Glutamatergic neuron (in vitro differentiated cells): ENCODE results near the gene CCR6. TPM values are rescaled to one million over a fixed set of nuclear protein-coding genes. Genes with fewer than 3 reads are reported as not detected.

ENCODE experiments used
- DNase-seq: peaks from one replicate; pipeline ENCODE4 v3.0.0; 2022
- H3K27ac Mint-ChIP-seq: one replicate; pipeline ENCODE4 v1.8.0; 2020; ENCODE audit warnings: mild to moderate bottlenecking, mixed read lengths, inconsistent platforms; ENCODE audit not compliant: unreplicated experiment
- H3K27me3 Mint-ChIP-seq: one replicate; pipeline ENCODE4 v1.8.0; 2020; ENCODE audit warnings: mild to moderate bottlenecking, moderate library complexity, mixed read lengths, inconsistent platforms; ENCODE audit not compliant: unreplicated experiment
- H3K36me3 Mint-ChIP-seq: one replicate; pipeline ENCODE4 v1.8.0; 2020; ENCODE audit warnings: mild to moderate bottlenecking, mixed read lengths, inconsistent platforms; ENCODE audit not compliant: unreplicated experiment
- H3K4me1 Mint-ChIP-seq: one replicate; pipeline ENCODE4 v1.8.0; 2020; ENCODE audit warnings: mild to moderate bottlenecking, low read depth, mixed read lengths, inconsistent platforms; ENCODE audit not compliant: unreplicated experiment
- H3K4me3 Mint-ChIP-seq: one replicate; pipeline ENCODE4 v1.8.0; 2020; ENCODE audit warnings: mild to moderate bottlenecking, mixed read lengths, inconsistent platforms; ENCODE audit not compliant: unreplicated experiment
- H3K9me3 Mint-ChIP-seq: one replicate; pipeline ENCODE4 v1.8.0; 2020; ENCODE audit warnings: mild to moderate bottlenecking, moderate library complexity, mixed read lengths, inconsistent platforms; ENCODE audit not compliant: unreplicated experiment
- total RNA-seq: library from RNA; stranded (reverse); fragmentation: NEBNext Ultra II Directional; extraction: Animal tissue kit (Norgen Biotek cat#: 25700); gene quantifications from one replicate; pipeline ENCODE4 v1.2.1, GENCODE V29; 2021; ENCODE audit not compliant: unreplicated experiment
- TF ChIP-seq, protein P1 (sequence below): fragments of 200-600 bp; sonication (generic); IDR thresholded peaks from one replicate; pipeline ENCODE4 v1.5.0; 2021; ENCODE audit not compliant: partially characterized antibody, unreplicated experiment

CCR6 gene
- total RNA-seq, 1 donor from 2014 or later: not detected

DNA sequence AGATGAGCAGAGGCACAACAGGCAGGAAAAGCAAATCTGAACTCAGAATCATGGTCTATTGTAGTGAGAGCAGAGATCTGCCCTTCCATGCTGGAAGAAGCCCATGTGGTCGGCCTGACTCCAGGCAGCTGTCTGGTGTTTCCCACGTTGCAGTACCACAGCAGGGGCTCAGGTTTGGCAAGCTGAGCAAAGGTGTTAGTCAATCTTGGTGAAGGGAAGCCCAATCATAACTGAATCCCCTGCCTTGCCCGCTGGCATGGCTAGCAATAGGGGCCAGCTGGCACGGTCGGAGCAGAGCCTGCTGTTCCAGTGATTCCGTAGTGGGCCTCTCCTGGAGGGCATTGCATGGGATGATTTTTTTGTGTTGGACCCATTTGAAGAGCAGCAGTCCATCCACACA, 17.8 kb upstream of the CCR6 start:
- no peaks in the 10 kb centered on the region for H3K4me1 Mint-ChIP-seq

DNA sequence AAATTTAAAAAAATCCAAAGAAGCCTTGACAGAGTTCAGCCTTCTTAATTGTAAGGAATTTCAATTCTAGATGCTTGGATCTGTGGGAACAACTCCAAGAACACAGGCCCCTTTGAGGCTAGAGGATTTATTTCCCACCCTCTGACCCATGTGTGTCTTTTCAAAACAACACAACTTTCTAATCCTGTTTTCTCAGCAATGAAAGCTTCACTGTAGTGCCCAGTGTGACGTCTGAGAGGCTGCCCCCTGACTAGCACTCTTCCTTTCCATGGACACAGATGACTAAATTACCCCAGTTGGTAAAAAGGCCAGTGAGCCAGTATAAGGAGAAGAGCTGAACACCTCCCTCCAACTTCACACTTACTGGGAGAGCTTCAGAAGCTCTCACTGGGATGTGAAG, 16.5 kb upstream of the CCR6 start:
- no peak for DNase-seq
- Mint-ChIP-seq H3K9me3 (no peaks in the 10 kb centered on the region), H3K27ac (no peak overlapping the region), H3K4me3 (no peak overlapping the region), H3K36me3 (no peaks in the 10 kb centered on the region), H3K4me1 (no peaks in the 10 kb centered on the region), H3K27me3 (peaks cover 5% of the 10 kb centered on the region)
- TF ChIP-seq, protein P1, sequence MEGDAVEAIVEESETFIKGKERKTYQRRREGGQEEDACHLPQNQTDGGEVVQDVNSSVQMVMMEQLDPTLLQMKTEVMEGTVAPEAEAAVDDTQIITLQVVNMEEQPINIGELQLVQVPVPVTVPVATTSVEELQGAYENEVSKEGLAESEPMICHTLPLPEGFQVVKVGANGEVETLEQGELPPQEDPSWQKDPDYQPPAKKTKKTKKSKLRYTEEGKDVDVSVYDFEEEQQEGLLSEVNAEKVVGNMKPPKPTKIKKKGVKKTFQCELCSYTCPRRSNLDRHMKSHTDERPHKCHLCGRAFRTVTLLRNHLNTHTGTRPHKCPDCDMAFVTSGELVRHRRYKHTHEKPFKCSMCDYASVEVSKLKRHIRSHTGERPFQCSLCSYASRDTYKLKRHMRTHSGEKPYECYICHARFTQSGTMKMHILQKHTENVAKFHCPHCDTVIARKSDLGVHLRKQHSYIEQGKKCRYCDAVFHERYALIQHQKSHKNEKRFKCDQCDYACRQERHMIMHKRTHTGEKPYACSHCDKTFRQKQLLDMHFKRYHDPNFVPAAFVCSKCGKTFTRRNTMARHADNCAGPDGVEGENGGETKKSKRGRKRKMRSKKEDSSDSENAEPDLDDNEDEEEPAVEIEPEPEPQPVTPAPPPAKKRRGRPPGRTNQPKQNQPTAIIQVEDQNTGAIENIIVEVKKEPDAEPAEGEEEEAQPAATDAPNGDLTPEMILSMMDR: no peak

More for the DNA sequence above, 17.8 kb upstream of the CCR6 start:
- Mint-ChIP-seq H3K36me3 (no peaks in the 10 kb centered on the region), H3K9me3 (no peaks in the 10 kb centered on the region), H3K27ac (no peak overlapping the region), H3K4me3 (no peak overlapping the region), H3K27me3 (peaks cover 5% of the 10 kb centered on the region)
- DNase-seq: no peak
- TF ChIP-seq, protein P1: no peak

DNA sequence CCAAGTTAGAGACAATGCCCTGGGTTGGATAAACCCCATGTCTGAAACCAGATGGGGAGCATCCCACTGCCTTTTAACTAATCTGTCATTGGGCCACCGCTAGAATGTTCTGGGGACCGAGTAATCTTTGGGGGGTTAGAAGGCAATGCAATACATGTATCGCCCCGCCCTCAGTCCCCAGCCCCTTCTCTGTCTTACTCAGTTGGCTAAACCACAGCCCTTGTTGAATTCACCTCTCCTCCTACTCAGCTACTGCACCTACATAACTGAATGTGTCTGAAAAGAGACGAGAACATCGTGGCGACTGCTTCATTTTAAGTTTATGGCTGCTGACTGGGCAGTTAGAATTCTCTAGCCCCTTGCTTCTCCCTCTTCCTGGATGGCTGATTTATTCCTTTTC, 15.1 kb upstream of the CCR6 start:
- H3K27ac Mint-ChIP-seq: no peak overlapping the region
- H3K4me3 Mint-ChIP-seq: no peak overlapping the region
- no peaks in the 10 kb centered on the region for H3K9me3 Mint-ChIP-seq
- no peaks in the 10 kb centered on the region for H3K36me3 Mint-ChIP-seq
- H3K4me1 Mint-ChIP-seq: no peaks in the 10 kb centered on the region
- TF ChIP-seq, protein P1: no peak
- peaks cover 5% of the 10 kb centered on the region for H3K27me3 Mint-ChIP-seq
- no peak for DNase-seq

DNA sequence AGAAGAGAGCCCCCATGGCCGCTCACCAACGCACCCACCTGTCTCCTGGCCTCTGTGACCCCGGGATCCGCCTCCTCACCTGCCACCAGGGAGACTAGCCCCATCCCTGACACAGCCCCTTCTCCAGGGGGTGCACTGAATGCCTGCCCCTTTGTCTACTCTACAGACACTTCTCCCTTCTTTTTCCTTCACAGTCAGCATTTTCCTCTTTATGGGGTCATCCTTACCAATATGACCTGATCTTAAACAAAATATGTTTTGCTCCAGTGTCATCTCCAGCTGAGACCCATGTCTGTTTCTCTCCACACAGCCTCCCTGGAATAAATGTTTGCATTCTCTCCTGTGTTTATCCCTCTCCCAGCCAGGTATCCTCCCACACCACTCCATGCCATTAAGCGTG, 14.6 kb upstream of the CCR6 start:
- no peak for DNase-seq
- TF ChIP-seq, protein P1: no peak
- Mint-ChIP-seq H3K27ac (no peak overlapping the region), H3K4me3 (no peak overlapping the region), H3K9me3 (no peaks in the 10 kb centered on the region), H3K36me3 (no peaks in the 10 kb centered on the region), H3K27me3 (peaks cover 5% of the 10 kb centered on the region), H3K4me1 (no peaks in the 10 kb centered on the region)

DNA sequence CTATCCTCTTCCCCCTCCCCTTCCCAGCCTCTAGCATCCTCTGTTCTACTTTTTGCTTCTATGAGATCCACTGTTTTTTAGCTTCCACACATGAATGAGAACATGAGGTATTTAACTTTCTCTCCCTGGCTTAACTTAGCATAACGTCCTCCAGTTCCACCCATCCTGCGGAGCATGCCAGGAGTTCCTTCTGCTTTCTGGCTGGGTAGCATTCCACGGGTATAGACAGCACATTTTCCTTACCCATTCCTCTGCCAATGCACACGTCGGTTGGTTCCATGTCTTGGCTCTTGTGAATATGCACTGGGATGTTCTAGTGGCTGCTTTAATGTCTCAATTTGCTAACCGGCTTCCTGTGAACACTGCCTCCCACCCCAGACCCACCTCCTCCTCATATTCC, 13.2 kb upstream of the CCR6 start:
- no peak for DNase-seq
- peaks cover 5% of the 10 kb centered on the region for H3K27me3 Mint-ChIP-seq
- no peak overlapping the region for H3K4me3 Mint-ChIP-seq
- TF ChIP-seq, protein P1: no peak
- peaks cover 4% of the 10 kb centered on the region for H3K4me1 Mint-ChIP-seq
- H3K9me3 Mint-ChIP-seq: no peaks in the 10 kb centered on the region
- no peak overlapping the region for H3K27ac Mint-ChIP-seq
- no peaks in the 10 kb centered on the region for H3K36me3 Mint-ChIP-seq
